Endothelial cell of umbilical vein (primary cell): ENCODE results near the gene MED13. TPM values are rescaled to one million over a fixed set of nuclear protein-coding genes. Genes with fewer than 3 reads are reported as not detected.

Experiments used
- BruUV-seq: library from RNA; stranded (reverse); fragments of 400-500 nt; replicated peaks from 2 replicates; lab custom pipeline; 2021; lab: Mats Ljungman, UMichigan
- CTCF ChIA-PET: fragments of 300-600, 350-600 bp; sonication (Branson Sonifier 250); formaldehyde crosslinking; loops from one replicate; lab custom pipeline; 2021; ENCODE audit warnings: antibody characterized with exemption, inconsistent platforms; lab: Charles Lee
- POLR2A ChIA-PET: fragments of 300-600, 350-600 bp; sonication (Branson Sonifier 250); formaldehyde crosslinking; loops from one replicate; lab custom pipeline; 2021; ENCODE audit warnings: antibody characterized with exemption, inconsistent platforms; lab: Charles Lee
- DNase-seq: peaks from one replicate; pipeline ENCODE4 v3.0.0-alpha.2; 2011; ENCODE audit warnings: low read depth, low spot score
- FAIRE-seq: peaks from 2 replicates; lab custom pipeline; 2011; peaks lifted over from hg19 to GRCh38; lab: Jason Lieb, UNC
- H2AFZ ChIP-seq: 2 replicates; pipeline ENCODE4 v1.6.0; 2012; ENCODE audit warnings: low read depth, low read length, control low read depth, inconsistent platforms
- H3K27ac ChIP-seq: 2 replicates; pipeline ENCODE4 v1.5.1; 2011; ENCODE audit warnings: low read depth, mild to moderate bottlenecking, control low read depth, low read length, moderate library complexity; ENCODE audit not compliant: insufficient read depth
- H3K27me3 ChIP-seq, 2 experiments: 2 replicates each; pipeline versions ENCODE4 v1.6.0 to v1.6.1; 2011; ENCODE audit warnings: low read length in 2 of 2, mixed read lengths in 1 of 2; ENCODE audit not compliant: control insufficient read depth in 2 of 2, insufficient read depth in 2 of 2
- H3K36me3 ChIP-seq, 2 experiments: 2 replicates in 1 of 2; 3 replicates in 1 of 2; pipeline ENCODE4 v1.5.1; 2011; ENCODE audit warnings: low read length in 2 of 2, mild to moderate bottlenecking in 1 of 2, moderate library complexity in 1 of 2; ENCODE audit not compliant: control insufficient read depth in 2 of 2, insufficient read depth in 2 of 2; ENCODE audit errors: extremely low read depth in 1 of 2
- H3K4me1 ChIP-seq: 3 replicates; pipeline ENCODE4 v1.5.1; 2011; ENCODE audit warnings: mild to moderate bottlenecking, low read length; ENCODE audit not compliant: control insufficient read depth, insufficient read depth; ENCODE audit errors: extremely low read depth
- H3K4me2 ChIP-seq: 2 replicates; pipeline ENCODE4 v1.6.1; 2011; ENCODE audit warnings: low read length, control low read depth, mixed read lengths; ENCODE audit not compliant: insufficient read depth
- H3K4me3 ChIP-seq, 3 experiments: fragments of 200-600 bp in 1 of 3; sonication (generic), shearing (Covaris generic) in 1 of 3; replicated peaks in 1 of 3; 2 replicates each; pipeline ENCODE4 v1.5.1; 2011 to 2016; ENCODE audit warnings: control low read depth in 3 of 3, low read length in 3 of 3, mild to moderate bottlenecking in 2 of 3, inconsistent platforms in 1 of 3, low read depth in 1 of 3, moderate library complexity in 1 of 3; ENCODE audit not compliant: insufficient read depth in 1 of 3
- H3K79me2 ChIP-seq: 2 replicates; pipeline ENCODE4 v1.6.0; 2012; ENCODE audit warnings: low read length, inconsistent platforms; ENCODE audit not compliant: control insufficient read depth, insufficient read depth
- H3K9ac ChIP-seq: replicated peaks from 2 replicates; pipeline ENCODE3; 2011; ENCODE audit warnings: low read length, control low read depth; ENCODE audit not compliant: insufficient read depth; ENCODE audit errors: extremely low read depth
- H3K9me1 ChIP-seq: replicated peaks from 3 replicates; pipeline ENCODE4 v1.6.0; 2011; ENCODE audit warnings: mild to moderate bottlenecking, low read length; ENCODE audit not compliant: control insufficient read depth, insufficient read depth; ENCODE audit errors: extremely low read depth
- H3K9me3 ChIP-seq: replicated peaks from 2 replicates; pipeline ENCODE4 v1.5.1; 2012; ENCODE audit warnings: low read length, inconsistent platforms; ENCODE audit not compliant: control insufficient read depth, insufficient read depth
- H4K20me1 ChIP-seq: replicated peaks from 2 replicates; pipeline ENCODE3; 2011; ENCODE audit warnings: mild to moderate bottlenecking, low read length; ENCODE audit not compliant: control insufficient read depth, insufficient read depth; ENCODE audit errors: extremely low read depth
- EZH2 ChIP-seq: IDR thresholded peaks from 2 replicates; pipeline ENCODE4 v1.6.1; 2012; ENCODE audit warnings: borderline replicate concordance, low read depth, mild to moderate bottlenecking, moderate library complexity, low read length, inconsistent platforms; ENCODE audit not compliant: severe bottlenecking
- JUN ChIP-seq: IDR thresholded peaks from 2 replicates; pipeline ENCODE4 v1.6.1; 2011; ENCODE audit warnings: borderline replicate concordance, low read depth; ENCODE audit not compliant: insufficient read length, insufficient read depth
- dilution Hi-C: fragments of 300-500 bp; cut with MboI; formaldehyde crosslinking; loops from one replicate; pipeline ENCODE4 v1.15.0; 2019; ENCODE audit warnings: low sequenced_read_pairs; ENCODE audit not compliant: extremely low pct_ligation_motif_present
- intact Hi-C: fragments of 100-400 bp; cut with micrococcal nuclease; formaldehyde crosslinking; loops from one replicate; pipeline ENCODE4 v1.10.0; 2022
- polyA plus RNA-seq, 4 experiments: library from polyadenylated mRNA; depleted of rRNA in 3 of 4; stranded (reverse) in 3 of 4; unstranded in 1 of 4; fragments of >200 nt; gene quantifications; 2 replicates each; pipeline versions ENCODE4 v1.2.1 to v1.2.3, GENCODE V29; 2011 to 2012; ENCODE audit warnings: missing spikeins in 1 of 4
- total RNA-seq: library from RNA; stranded (reverse); gene quantifications from 2 replicates; pipeline ENCODE4 v1.2.3, GENCODE V29; 2021
- TF ChIP-seq, protein P1 (sequence below), 2 donors: IDR thresholded peaks; 1 replicate in 1 of 2; 2 replicates in 1 of 2; pipeline ENCODE4 v1.5.1; 2011; ENCODE audit warnings: low read length in 2 of 2, mild to moderate bottlenecking in 2 of 2, moderate library complexity in 2 of 2, control low read depth in 1 of 2, inconsistent platforms in 1 of 2, low read depth in 1 of 2; ENCODE audit not compliant: insufficient read depth in 1 of 2; ENCODE audit errors: extremely low read depth in 1 of 2

The MED13 gene
- total and polyA plus RNA-seq, 2 donors (not counting 3 experiments of a cell fraction or from before 2014, with no cell fraction given): 11.6 to 49.6 TPM

DNA sequence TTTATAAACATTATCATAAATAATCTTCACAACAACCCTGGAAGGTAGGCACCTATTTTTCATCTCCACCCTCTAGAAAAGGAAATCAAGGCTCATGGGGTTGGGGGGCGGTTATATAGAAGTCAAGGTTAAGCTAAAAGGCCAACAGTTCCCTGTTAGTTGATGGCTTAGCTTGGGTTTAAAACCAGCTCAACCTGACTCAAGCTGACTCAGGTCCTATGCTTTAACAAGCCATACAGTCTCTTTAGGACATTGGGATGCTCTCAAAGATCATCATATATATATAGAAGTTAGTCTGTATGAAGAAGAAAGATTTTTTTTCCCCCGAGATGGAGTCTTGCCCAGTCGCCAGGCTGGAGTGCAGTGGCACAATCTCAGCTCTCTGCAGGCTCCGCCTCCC lies 44.8 kb upstream of the MED13 start:
- Histone ChIP-seq H3K4me2 (no peak overlapping the region), H2AFZ (no peak overlapping the region), H3K27ac (no peak overlapping the region), H3K4me1 (no peaks in the 10 kb centered on the region), H3K27me3 (peaks cover 0 to 4% of the 10 kb centered on the region in 2 experiments), H4K20me1 (no peaks in the 10 kb centered on the region), H3K36me3 (no peaks in the 10 kb centered on the region), H3K79me2 (no peaks in the 10 kb centered on the region), H3K9me1 (no peaks in the 10 kb centered on the region), H3K4me3 (no peak overlapping the region), H3K9ac (no peak overlapping the region), H3K9me3 (no peaks in the 10 kb centered on the region)
- DNase-seq (no peak), FAIRE-seq (no peak)
- no peak for TF ChIP-seq JUN
- CTCF ChIA-PET: interaction anchor here (0.6 to 2.4 kb wide), 15 partner anchors 11 to 698 kb away, joined by 3 to 12 read pairs (median 3); no protein-coding TSS in a partner anchor
- intact Hi-C loops: loop anchor here (5.0 kb wide), 1 partner anchor 473 kb away; no protein-coding TSS in a partner anchor
- dilution Hi-C loops: no loop called here
- POLR2A ChIA-PET: no interaction called here
- no TSS peak for BruUV-seq

GRCh38 chr17:62109378-62109902 lies 44.4 kb upstream of the MED13 start:
- POLR2A ChIA-PET: interaction anchor here (0.6 kb wide), 1 partner anchor 9 kb away, joined by 3 read pairs; no protein-coding TSS in a partner anchor

More at GRCh38 chr17:62109378-62109902, 44.4 kb upstream of the MED13 start:
- Histone ChIP-seq H2AFZ (no peak overlapping the region), H3K4me2 (no peak overlapping the region), H3K27me3 (peaks cover 2 to 4% of the 10 kb centered on the region in 2 experiments), H3K9me3 (no peaks in the 10 kb centered on the region), H3K4me1 (no peaks in the 10 kb centered on the region), H3K9ac (no peak overlapping the region), H3K9me1 (no peaks in the 10 kb centered on the region), H3K36me3 (no peaks in the 10 kb centered on the region), H4K20me1 (no peaks in the 10 kb centered on the region), H3K27ac (no peak overlapping the region), H3K79me2 (no peaks in the 10 kb centered on the region), H3K4me3 (no peak overlapping the region)
- no TSS peak for BruUV-seq
- DNase-seq (peak; percentile 36), FAIRE-seq (peak; percentile 8)
- dilution Hi-C loops (no loop called here), intact Hi-C loops (loop anchor here (5.0 kb wide), 1 partner anchor 472 kb away; no protein-coding TSS in a partner anchor)
- TF ChIP-seq, protein P1, sequence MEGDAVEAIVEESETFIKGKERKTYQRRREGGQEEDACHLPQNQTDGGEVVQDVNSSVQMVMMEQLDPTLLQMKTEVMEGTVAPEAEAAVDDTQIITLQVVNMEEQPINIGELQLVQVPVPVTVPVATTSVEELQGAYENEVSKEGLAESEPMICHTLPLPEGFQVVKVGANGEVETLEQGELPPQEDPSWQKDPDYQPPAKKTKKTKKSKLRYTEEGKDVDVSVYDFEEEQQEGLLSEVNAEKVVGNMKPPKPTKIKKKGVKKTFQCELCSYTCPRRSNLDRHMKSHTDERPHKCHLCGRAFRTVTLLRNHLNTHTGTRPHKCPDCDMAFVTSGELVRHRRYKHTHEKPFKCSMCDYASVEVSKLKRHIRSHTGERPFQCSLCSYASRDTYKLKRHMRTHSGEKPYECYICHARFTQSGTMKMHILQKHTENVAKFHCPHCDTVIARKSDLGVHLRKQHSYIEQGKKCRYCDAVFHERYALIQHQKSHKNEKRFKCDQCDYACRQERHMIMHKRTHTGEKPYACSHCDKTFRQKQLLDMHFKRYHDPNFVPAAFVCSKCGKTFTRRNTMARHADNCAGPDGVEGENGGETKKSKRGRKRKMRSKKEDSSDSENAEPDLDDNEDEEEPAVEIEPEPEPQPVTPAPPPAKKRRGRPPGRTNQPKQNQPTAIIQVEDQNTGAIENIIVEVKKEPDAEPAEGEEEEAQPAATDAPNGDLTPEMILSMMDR (IDR thresholded peaks at IDR 0.05; ENCODE audit: extremely low read depth in 1 of 2, insufficient read depth in 1 of 2, low read depth in 1 of 2, low read length in 2 of 2): peak; percentile 45 to 46
- TF ChIP-seq EZH2: no peak
- CTCF ChIA-PET: interaction anchor here (0.6 to 2.4 kb wide), 16 partner anchors 11 to 697 kb away, joined by 3 to 12 read pairs (median 4); partner anchors contain the start of gene BRIP1
